Measurements from ENCODE around the gene KIF3B.
"Not testable (repeated sequence)": the region's sequence is repeated elsewhere in the genome, so short reads cannot be mapped to it uniquely, and the experiment has no call there.

KIF3B gene

DNA sequence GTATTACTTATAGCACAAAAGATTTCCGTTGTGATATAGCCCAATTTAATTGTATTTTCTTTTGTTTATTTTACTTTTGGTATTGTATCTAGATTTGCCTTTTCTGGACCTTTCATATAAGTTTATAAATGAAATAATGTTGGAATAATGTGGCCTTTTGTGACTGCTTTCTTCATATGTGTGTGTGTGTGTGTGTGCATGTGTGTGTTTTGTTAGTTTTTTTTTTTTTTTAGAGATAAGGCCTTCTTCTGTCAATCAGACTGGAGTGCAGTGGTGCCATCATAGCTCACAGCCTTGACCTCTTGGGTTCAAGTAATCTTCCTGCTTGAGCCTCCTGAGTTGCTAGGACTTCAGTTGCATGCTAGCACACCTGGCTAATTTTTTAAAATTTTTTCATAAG is 42.9 kb downstream of the KIF3B start:
- TF ChIP-seq, protein P1, sequence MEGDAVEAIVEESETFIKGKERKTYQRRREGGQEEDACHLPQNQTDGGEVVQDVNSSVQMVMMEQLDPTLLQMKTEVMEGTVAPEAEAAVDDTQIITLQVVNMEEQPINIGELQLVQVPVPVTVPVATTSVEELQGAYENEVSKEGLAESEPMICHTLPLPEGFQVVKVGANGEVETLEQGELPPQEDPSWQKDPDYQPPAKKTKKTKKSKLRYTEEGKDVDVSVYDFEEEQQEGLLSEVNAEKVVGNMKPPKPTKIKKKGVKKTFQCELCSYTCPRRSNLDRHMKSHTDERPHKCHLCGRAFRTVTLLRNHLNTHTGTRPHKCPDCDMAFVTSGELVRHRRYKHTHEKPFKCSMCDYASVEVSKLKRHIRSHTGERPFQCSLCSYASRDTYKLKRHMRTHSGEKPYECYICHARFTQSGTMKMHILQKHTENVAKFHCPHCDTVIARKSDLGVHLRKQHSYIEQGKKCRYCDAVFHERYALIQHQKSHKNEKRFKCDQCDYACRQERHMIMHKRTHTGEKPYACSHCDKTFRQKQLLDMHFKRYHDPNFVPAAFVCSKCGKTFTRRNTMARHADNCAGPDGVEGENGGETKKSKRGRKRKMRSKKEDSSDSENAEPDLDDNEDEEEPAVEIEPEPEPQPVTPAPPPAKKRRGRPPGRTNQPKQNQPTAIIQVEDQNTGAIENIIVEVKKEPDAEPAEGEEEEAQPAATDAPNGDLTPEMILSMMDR (IDR thresholded peaks at IDR 0.05; ENCODE audit: insufficient read depth, low read depth, low read length, missing control alignments) = no peak
- H3K4me3 ChIP-seq (ENCODE audit: low read length) = no peak overlapping the region
- no peak for DNase-seq (ENCODE audit: low read depth)

DNA sequence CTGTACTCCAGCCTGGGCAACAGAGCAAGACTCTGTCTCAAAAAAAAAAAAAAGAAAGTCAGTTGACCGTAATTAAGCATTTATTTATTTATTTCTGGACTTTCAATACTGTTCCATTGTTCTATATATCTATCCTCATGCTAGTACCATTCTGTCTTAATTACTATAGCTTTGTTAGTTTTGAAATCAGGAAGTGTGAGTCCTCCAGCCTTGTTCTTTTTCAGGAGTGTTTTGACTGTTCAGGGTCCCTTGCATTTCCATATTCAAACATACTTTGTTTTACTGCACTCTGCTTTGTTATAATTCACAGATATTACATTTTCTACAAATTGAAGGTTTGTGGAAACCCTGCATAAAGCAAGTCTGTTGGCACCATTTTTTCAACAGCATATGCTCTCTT is 43.9 kb downstream of the KIF3B start:
- TF ChIP-seq, protein P1 (IDR thresholded peaks at IDR 0.05; ENCODE audit: insufficient read depth, low read depth, low read length, missing control alignments) = no peak
- DNase-seq (ENCODE audit: low read depth) = no peak
- no peak overlapping the region for H3K4me3 ChIP-seq (ENCODE audit: low read length)

DNA sequence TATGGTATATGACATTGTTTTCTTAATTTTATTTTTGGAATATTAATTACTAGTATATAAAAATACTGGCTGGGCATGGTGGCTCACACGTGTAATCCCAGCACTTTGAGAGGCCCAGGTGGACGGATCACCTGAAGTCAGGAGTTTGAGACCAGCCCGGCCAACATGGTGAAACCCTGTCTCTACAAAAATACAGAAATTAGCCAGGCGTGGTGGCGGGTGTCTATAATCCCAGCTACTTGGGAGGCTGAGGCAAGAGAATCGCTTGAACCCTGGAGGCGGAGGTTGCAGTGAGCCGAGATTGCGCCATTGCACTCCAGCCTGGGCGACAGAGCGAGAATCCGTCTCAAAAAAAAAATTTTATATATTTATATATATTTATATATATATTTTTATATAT is 44.8 kb downstream of the KIF3B start:
- DNase-seq (ENCODE audit: low read depth); H3K4me3 ChIP-seq (ENCODE audit: low read length): not testable (repeated sequence)

DNA sequence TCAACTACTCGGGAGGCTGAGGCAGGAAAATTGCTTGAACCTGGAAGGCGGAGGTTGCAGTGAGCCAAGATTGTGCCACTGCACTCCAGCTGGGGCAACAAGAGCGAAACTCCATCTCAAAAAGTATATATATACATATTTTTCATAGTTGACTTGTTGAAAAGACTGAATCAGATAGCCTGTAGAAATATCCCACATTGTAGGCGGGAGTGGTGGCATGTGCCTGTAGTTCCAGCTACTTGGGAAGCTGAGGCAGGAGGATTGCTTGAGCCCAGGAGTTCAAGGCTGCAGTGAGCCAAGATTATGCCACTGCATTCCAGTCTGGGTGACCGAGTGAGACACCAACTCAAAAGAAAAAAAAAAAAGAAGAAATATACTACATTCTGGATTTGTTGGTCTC is 46.3 kb downstream of the KIF3B start:
- H3K4me3 ChIP-seq (ENCODE audit: low read length); DNase-seq (ENCODE audit: low read depth): not testable (repeated sequence)

DNA sequence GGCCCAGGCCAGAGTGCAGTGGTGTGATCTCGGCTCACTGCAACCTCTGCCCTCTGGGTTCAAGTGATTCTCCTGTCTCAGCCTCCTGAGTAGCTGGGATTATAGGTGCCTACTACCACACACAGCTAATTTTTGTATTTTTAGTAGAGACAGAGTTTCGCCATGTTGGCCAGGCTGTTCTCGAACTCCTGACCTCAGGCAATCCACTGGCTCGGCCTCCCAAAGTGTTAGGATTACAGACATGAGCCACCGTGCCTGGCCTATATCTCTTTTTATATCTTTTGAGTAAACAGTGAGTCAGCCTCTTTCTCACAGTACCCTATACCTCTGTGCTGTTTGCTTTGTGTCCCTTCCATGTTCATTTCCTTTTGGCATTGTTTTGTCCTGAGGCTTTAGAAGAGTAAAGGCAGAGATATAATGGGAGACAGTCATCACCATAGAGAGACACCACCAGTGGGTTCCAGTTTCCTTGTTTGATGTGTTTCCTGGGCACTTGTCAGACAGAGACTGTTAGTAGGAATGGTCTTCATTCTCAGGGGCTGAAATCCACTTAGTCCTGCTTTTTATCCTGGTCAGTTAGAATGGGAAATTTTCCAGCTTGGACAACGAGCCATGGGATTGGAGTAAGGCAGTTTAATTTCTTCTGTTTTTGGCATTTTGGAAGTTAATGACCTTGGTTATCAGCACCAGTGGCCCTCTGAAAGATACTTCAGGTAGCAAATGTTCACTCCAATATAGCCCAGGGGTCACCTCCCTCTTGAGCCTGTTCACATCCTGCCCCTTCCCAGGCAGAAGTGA is 48.5 kb downstream of the KIF3B start:
- TF ChIP-seq, protein P1 (IDR thresholded peaks at IDR 0.05; ENCODE audit: insufficient read depth, low read depth, low read length, missing control alignments) = no peak
- no peak overlapping the region for H3K4me3 ChIP-seq (ENCODE audit: low read length)
- peak; percentile 84 for DNase-seq (ENCODE audit: low read depth)

DNA sequence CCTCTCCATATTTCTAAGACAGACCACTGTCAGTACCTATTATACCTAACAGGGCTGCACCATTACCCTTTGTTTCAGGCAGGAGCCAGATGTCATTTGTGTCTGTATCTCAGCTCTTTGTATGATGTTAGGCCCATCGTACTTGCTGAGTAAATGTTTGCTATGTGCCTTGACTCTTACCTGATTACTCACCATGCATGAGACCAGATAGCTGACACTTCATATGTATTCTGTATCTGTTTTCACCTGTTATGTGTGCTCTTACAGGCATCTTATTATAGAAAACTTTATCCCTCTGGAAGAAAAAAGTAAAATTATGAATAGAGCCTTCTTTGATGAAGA is 49.0 kb downstream of the KIF3B start:
- DNase-seq (ENCODE audit: low read depth) = peak; percentile 58
- H3K4me3 ChIP-seq (ENCODE audit: low read length) = no peak overlapping the region
- TF ChIP-seq, protein P1 (IDR thresholded peaks at IDR 0.05; ENCODE audit: insufficient read depth, low read depth, low read length, missing control alignments) = no peak

DNA sequence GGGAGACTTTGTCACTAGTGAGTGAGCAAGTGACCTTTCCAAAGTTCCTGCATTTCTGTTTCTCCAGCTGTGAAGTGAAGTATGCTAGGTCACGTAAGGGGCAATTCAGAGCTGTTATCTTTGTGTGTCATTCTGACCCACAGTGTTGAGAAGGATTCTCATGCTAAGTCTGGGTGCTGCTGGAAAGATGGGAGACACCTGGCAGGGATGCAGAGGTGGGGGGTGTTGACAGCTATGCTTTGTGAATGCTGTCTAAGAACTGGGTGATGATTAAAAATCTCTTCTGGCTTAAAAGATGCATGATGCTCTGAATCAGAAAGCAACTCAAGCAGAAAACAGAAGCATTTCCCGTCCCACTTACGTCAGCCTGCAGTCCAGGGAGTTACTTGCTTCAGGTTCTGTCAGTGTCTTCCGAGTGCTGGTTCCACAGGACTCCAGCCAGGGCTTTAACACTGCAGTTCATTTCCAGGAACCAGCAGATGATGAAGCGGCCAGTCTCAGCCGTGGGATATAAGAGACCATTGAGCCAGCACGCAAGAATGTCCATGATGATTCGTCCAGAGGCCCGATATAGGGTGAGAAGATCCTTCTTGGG is 49.7 kb downstream of the KIF3B start:
- no peak for DNase-seq (ENCODE audit: low read depth)
- H3K4me3 ChIP-seq (ENCODE audit: low read length) = no peak overlapping the region
- TF ChIP-seq, protein P1 (IDR thresholded peaks at IDR 0.05; ENCODE audit: insufficient read depth, low read depth, low read length, missing control alignments) = no peak
